Subcutaneous abdominal adipose tissue (tissue), 5 donors: ENCODE results near the gene FAM3A.
A peak's percentile ranks its signal among the peaks of the same experiment; 100 is the strongest.

ENCODE experiments used
- H3K27ac ChIP-seq: one replicate; pipeline ENCODE4 v1.7.0; 2013; ENCODE audit warnings: low read depth, mild to moderate bottlenecking, inconsistent platforms, low read length, moderate library complexity
- H3K27me3 ChIP-seq, 5 donors: one replicate each; pipeline ENCODE4 v1.7.0; 2013; ENCODE audit warnings: low read length in 5 of 5, inconsistent platforms in 1 of 5; ENCODE audit not compliant: control insufficient read depth in 5 of 5, insufficient read depth in 4 of 5
- H3K36me3 ChIP-seq, 5 donors: one replicate each; pipeline ENCODE4 v1.7.0; 2013; ENCODE audit warnings: low read length in 5 of 5; ENCODE audit not compliant: control insufficient read depth in 5 of 5, insufficient read depth in 5 of 5
- H3K4me1 ChIP-seq, 5 donors: one replicate each; pipeline ENCODE4 v1.7.0; 2013; ENCODE audit warnings: low read length in 5 of 5, mild to moderate bottlenecking in 3 of 5, moderate library complexity in 1 of 5; ENCODE audit not compliant: control insufficient read depth in 5 of 5, insufficient read depth in 5 of 5
- H3K4me3 ChIP-seq, 5 donors: one replicate each; pipeline ENCODE4 v1.7.0; 2013; ENCODE audit warnings: low read length in 5 of 5, low read depth in 1 of 5
- H3K9ac ChIP-seq, 5 donors: one replicate each; pipeline ENCODE4 v1.7.0; 2013; ENCODE audit warnings: low read length in 5 of 5, mild to moderate bottlenecking in 4 of 5, moderate library complexity in 3 of 5
- H3K9me3 ChIP-seq, 5 donors: one replicate each; pipeline ENCODE4 v1.7.0; 2013; ENCODE audit warnings: low read length in 5 of 5; ENCODE audit not compliant: control insufficient read depth in 5 of 5
- donor health status: healthy.
- donor health status: healthy.
- donor health status: healthy.
- donor health status: healthy.
- donor health status: healthy.

Gene FAM3A

DNA sequence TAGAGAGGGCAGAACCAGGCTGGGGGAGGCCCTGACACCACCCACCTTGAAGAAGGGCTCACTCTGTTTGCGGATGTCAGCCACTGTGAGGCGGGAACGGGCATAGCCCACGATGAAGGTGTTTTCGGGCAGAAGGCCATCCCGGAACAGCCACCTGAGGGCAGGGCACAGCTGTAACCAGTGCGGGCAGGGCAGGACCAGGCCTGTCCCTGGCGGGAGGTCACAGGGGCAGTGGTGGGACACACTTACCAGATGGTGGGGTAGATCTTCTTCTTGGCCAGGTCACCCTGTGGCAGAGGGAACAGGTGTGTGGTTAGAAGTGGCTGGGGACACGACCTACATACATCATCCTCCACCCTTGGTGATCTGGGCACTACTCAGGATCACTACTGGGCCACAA lies 19.9 kb upstream of the FAM3A start:
- peaks cover 0 to 11% (median 4%) of the 10 kb centered on the region in 5 donors for H3K27me3 ChIP-seq
- no peak overlapping the region for H3K9ac ChIP-seq
- H3K27ac ChIP-seq, result no peak overlapping the region
- no peak overlapping the region for H3K4me3 ChIP-seq
- H3K4me1 ChIP-seq, result peaks cover 0 to 9% (median 5%) of the 10 kb centered on the region in 5 donors
- H3K9me3 ChIP-seq, result no peaks in the 10 kb centered on the region
- peaks cover 0 to 41% (median 22%) of the 10 kb centered on the region in 5 donors for H3K36me3 ChIP-seq

DNA sequence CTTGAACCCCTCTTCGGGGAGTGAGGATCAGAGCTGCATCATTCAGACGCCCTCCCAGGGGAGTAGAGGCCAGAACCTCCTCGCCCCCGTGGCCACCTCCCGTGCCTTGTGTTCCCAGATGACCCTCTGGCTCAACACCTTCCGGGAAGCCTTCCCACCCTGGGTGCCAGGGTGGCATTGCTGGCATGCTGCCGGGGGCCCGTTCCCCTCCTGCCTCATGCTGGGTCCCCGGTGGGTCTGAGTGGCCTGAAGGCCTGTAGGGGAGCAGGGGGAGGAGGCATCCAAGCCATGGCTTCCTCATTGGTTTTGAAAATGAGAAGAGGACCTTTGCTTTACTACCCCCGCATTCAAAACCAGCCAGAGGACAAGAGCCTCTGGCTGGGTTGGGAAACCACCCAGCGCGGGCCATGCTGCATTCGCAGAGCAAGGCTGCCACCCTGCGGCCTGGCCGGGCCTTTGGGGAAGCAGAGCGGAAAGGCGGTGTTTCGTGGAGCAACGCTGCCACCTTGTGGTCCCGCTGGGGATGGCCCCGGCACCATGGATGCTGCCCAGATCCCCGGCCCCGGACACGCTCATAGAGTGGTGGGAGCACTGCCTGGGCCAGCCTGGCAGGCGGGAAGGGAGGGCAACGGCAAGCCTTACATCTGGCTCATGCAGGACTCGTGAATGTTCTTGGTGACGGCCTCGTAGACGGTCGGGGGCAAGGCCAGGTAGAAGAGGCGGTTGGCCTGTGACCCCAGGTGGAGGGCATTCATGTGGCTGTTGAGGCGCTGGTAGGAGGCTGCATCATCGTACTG lies 18.7 kb upstream of the FAM3A start:
- peaks cover 0 to 9% (median 5%) of the 10 kb centered on the region in 5 donors for H3K4me1 ChIP-seq
- no peak overlapping the region for H3K4me3 ChIP-seq
- H3K9me3 ChIP-seq, result no peaks in the 10 kb centered on the region
- peaks cover 0 to 39% (median 22%) of the 10 kb centered on the region in 5 donors for H3K36me3 ChIP-seq
- peak overlapping the region in 1 of 5 donors; percentile 6 for H3K9ac ChIP-seq
- peak overlapping the region; percentile 62 for H3K27ac ChIP-seq
- peaks cover 0 to 10% (median 6%) of the 10 kb centered on the region in 5 donors for H3K27me3 ChIP-seq

- H3K9me3 ChIP-seq, result no peaks in the 10 kb centered on the region
- H3K4me1 ChIP-seq, result peaks cover 0 to 9% (median 5%) of the 10 kb centered on the region in 5 donors
- peaks cover 0 to 39% (median 22%) of the 10 kb centered on the region in 5 donors for H3K36me3 ChIP-seq
- no peak overlapping the region for H3K4me3 ChIP-seq
- peaks cover 0 to 10% (median 6%) of the 10 kb centered on the region in 5 donors for H3K27me3 ChIP-seq
- no peak overlapping the region for H3K27ac ChIP-seq
- no peak overlapping the region for H3K9ac ChIP-seq
Measured at GRCh38 chrX:154532690-154533089, 16.7 kb upstream of the FAM3A start.

DNA sequence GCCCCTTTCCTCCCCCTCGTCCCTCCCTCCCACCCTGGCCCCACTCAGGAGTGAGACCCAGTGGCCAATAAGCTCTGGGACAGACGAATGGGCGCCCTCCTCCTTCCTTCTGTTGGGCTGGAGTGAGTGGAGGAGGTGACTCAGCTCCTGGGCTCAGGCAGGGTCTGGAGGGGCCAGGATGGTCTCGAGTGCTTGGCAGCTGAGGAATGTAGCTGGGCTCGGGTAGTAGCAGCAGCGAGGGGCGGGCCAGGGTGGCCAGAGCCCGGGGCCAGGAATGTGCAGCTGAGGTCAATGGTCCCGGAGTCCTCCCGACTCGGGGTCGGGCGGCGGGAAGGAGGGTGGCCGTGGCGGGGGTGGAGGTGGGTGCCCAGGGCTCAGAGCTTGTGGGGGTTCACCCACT lies 15.6 kb upstream of the FAM3A start:
- Histone ChIP-seq H3K9me3 (no peaks in the 10 kb centered on the region), H3K36me3 (peaks cover 0 to 39% (median 22%) of the 10 kb centered on the region in 5 donors), H3K9ac (no peak overlapping the region), H3K27ac (no peak overlapping the region), H3K27me3 (peaks cover 0 to 14% (median 10%) of the 10 kb centered on the region in 5 donors), H3K4me3 (no peak overlapping the region), H3K4me1 (peaks cover 1 to 15% (median 14%) of the 10 kb centered on the region in 5 donors)

DNA sequence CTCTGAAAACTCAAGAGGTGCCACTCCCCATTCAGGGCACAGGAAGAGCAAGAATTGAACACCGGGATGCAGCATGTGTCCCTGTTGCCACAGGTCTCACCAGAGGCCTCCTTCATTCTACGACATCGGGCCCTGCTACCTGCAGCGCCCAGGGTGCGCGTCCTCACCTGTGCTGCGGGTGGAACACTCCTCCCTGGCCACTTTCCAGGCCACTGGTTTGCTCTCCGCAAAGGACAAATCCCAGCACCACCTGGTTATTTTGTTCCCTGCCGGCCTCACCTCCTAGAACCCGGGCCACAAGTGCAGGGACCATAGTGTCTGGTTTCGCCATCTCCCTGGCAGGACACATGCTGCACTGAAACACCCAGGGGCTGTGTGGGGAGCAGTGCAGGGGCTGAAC lies 14.3 kb upstream of the FAM3A start:
- Histone ChIP-seq H3K27me3 (peaks cover 0 to 10% (median 6%) of the 10 kb centered on the region in 5 donors), H3K9me3 (no peaks in the 10 kb centered on the region), H3K4me1 (peaks cover 1 to 15% (median 14%) of the 10 kb centered on the region in 5 donors), H3K4me3 (no peak overlapping the region), H3K9ac (no peak overlapping the region), H3K27ac (no peak overlapping the region), H3K36me3 (peaks cover 0 to 32% (median 22%) of the 10 kb centered on the region in 5 donors)

DNA sequence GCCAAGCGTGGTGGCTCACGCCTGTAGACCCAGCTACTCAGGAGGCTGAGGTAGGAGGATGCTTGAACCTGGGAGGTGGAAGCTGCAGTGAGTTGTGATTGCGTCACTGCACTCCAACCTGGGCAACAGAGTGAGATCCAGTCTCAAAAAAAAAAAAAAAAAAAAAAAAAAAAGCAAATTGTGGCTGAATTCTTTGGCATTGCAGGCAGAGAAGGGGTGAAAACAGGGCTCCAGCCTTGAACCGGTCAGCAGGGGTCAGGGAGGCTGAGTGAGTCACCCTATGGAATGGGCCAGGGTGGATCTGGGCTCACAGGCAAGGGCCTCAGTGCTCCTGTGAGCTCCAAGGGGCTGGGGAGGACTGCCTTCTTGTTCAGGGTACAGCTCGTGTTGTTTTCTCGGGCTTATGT lies 13.2 kb upstream of the FAM3A start:
- H3K9me3 ChIP-seq, result no peaks in the 10 kb centered on the region
- H3K4me1 ChIP-seq, result peaks cover 1 to 10% (median 6%) of the 10 kb centered on the region in 5 donors
- no peak overlapping the region for H3K27ac ChIP-seq
- H3K4me3 ChIP-seq, result no peak overlapping the region
- peaks cover 0 to 28% (median 21%) of the 10 kb centered on the region in 5 donors for H3K36me3 ChIP-seq
- H3K9ac ChIP-seq, result no peak overlapping the region
- peaks cover 0 to 10% (median 6%) of the 10 kb centered on the region in 5 donors for H3K27me3 ChIP-seq

- Histone ChIP-seq H3K9me3 (no peaks in the 10 kb centered on the region), H3K27ac (peak overlapping the region; percentile 27), H3K9ac (peak overlapping the region; percentile 21 to 65 (median 48)), H3K36me3 (peaks cover 0 to 8% (median under 1%) of the 10 kb centered on the region in 5 donors), H3K4me1 (peaks cover 1 to 10% (median 5%) of the 10 kb centered on the region in 5 donors), H3K4me3 (peak overlapping the region in 4 of 5 donors; percentile 42 to 69 (median 46)), H3K27me3 (peaks cover 0 to 8% (median 6%) of the 10 kb centered on the region in 5 donors)
Measured at GRCh38 chrX:154526901-154527675, 11.1 kb upstream of the FAM3A start.

DNA sequence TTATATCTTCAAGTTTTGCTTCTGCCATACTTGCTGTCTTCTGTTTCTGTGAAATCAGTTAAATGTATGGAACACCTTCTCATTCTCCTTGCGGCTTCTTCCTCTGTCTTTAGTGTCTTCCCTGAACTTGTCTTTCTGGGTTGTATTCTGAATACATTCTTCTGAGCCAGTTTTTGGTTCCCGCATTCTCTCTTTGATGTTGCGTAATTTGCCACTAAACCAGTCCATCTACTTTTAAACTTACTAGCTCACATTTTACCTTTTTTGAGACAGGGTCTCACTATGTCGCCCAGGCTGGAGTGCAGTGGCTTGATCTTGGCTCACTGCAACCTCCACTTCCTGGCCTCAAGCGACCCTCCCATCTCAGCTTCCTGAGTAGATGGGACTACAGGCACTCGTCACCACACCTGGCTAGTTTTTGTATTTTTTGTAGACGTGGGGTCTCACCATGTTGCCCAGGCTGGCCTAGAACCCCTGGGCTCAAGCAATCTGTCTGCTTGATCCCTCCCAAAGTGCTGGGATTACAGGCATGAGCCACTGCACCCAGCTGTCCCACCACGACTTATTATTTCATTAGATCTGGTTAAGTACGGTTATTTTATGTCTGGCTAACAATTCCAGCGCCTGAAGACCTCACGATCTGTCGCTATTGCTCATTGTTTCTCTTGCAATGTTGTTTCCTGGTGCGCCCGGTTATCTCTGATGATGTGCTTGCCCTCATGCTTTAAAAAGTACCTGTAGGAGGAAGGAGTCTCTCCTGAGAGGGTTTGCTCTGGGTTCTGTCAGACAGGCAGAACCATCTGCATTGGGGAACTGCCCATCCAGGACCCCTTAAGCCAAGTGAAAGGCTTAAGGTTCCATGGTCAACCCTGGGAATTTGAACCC lies 9.8 kb upstream of the FAM3A start:
- Histone ChIP-seq H3K27me3 (peaks cover 0 to 8% (median 6%) of the 10 kb centered on the region in 5 donors), H3K9me3 (no peaks in the 10 kb centered on the region), H3K36me3 (peaks cover 0 to 1% (median 0%) of the 10 kb centered on the region in 5 donors), H3K4me1 (peaks cover 1 to 10% (median 5%) of the 10 kb centered on the region in 5 donors), H3K4me3 (no peak overlapping the region), H3K9ac (no peak overlapping the region), H3K27ac (no peak overlapping the region)

DNA sequence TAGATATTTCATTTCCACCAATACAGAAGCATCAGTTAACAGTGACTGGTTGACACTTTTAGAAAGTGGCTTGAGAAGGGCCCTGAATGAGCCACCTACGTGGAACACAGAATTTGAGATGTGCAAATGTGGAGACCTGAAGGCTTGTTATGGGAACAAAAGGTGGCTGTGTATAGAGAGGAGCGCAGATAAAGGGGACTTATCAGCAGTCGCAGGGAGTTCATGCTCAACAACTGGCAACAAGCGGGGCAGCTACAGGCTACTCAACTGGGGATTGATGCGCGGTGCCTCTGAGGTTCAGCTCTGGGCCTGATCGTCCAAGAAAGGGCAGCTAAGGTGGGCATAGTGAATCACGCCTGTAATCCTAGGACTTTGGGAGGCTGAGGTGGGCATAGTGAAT lies 3.4 kb upstream of the FAM3A start:
- Histone ChIP-seq H3K9ac (no peak overlapping the region), H3K4me3 (no peak overlapping the region)

More for the DNA sequence above, 3.4 kb upstream of the FAM3A start:
- Histone ChIP-seq H3K27me3 (peaks cover 0 to 12% (median 0%) of the 10 kb centered on the region in 5 donors), H3K4me1 (peaks cover 0 to 25% (median 21%) of the 10 kb centered on the region in 5 donors), H3K9me3 (no peaks in the 10 kb centered on the region), H3K27ac (no peak overlapping the region), H3K36me3 (no peaks in the 10 kb centered on the region)
